AG04450 (cell line): ENCODE data around the gene TIMMDC1. TPM values are rescaled to one million over a fixed set of nuclear protein-coding genes. Genes with fewer than 3 reads are reported as not detected.

ENCODE experiments used
- CTCF ChIA-PET: fragments of 300-600, 350-600 bp; formaldehyde crosslinking; extraction: SDS; loops from one replicate; lab custom pipeline; 2022; ENCODE audit warnings: antibody characterized with exemption, inconsistent platforms; lab: Charles Lee
- POLR2A ChIA-PET: fragments of 350-600 bp; formaldehyde crosslinking; extraction: SDS; loops from one replicate; lab custom pipeline; 2021; ENCODE audit warnings: antibody characterized with exemption, inconsistent platforms; lab: Yijun Ruan, JAX
- DNase-seq: peaks from one replicate; pipeline ENCODE4 v3.0.0-alpha.2; 2011; ENCODE audit warnings: low read depth, low spot score
- H3K27ac ChIP-seq: one replicate; pipeline ENCODE4 v1.5.1; 2012; ENCODE audit warnings: low read depth, low read length, control low read depth
- H3K27me3 ChIP-seq: one replicate; pipeline ENCODE4 v1.6.0; 2012; ENCODE audit warnings: low read length; ENCODE audit not compliant: control insufficient read depth, insufficient read depth
- H3K4me3 ChIP-seq: 2 replicates; pipeline ENCODE4 v1.5.1; 2011; ENCODE audit warnings: mild to moderate bottlenecking, low read depth, low read length, control low read depth
- H3K9me3 ChIP-seq: 2 replicates; pipeline ENCODE4 v1.5.1; 2012; ENCODE audit warnings: low read length; ENCODE audit not compliant: control insufficient read depth, insufficient read depth
- polyA plus RNA-seq: library from polyadenylated mRNA; depleted of rRNA; stranded (reverse); fragments of >200 nt; gene quantifications from 2 replicates; pipeline ENCODE4 v1.2.3, GENCODE V29; 2011
- TF ChIP-seq, protein P1 (sequence below): IDR thresholded peaks from 2 replicates; pipeline ENCODE4 v1.5.1; 2011; ENCODE audit warnings: low read depth, low read length, control low read depth, inconsistent platforms

The TIMMDC1 gene
- polyA plus RNA-seq, 1 experiment, result 97.4 TPM

- ChIA-PET CTCF (interaction anchor here (0.5 to 1.6 kb wide), 2 partner anchors 151 to 270 kb away, joined by 3 to 5 read pairs; no protein-coding TSS in a partner anchor), POLR2A (interaction anchor here (1.0 to 1.2 kb wide), 2 partner anchors 32 to 146 kb away, joined by 3 to 8 read pairs; partner anchors contain the start of genes COX17 and TIMMDC1)
- no peak overlapping the region for H3K4me3 ChIP-seq
- no peaks in the 10 kb centered on the region for H3K27me3 ChIP-seq
- H3K9me3 ChIP-seq, result no peaks in the 10 kb centered on the region
- TF ChIP-seq, protein P1, sequence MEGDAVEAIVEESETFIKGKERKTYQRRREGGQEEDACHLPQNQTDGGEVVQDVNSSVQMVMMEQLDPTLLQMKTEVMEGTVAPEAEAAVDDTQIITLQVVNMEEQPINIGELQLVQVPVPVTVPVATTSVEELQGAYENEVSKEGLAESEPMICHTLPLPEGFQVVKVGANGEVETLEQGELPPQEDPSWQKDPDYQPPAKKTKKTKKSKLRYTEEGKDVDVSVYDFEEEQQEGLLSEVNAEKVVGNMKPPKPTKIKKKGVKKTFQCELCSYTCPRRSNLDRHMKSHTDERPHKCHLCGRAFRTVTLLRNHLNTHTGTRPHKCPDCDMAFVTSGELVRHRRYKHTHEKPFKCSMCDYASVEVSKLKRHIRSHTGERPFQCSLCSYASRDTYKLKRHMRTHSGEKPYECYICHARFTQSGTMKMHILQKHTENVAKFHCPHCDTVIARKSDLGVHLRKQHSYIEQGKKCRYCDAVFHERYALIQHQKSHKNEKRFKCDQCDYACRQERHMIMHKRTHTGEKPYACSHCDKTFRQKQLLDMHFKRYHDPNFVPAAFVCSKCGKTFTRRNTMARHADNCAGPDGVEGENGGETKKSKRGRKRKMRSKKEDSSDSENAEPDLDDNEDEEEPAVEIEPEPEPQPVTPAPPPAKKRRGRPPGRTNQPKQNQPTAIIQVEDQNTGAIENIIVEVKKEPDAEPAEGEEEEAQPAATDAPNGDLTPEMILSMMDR, result no peak
- DNase-seq, result no peak
- H3K27ac ChIP-seq, result no peak overlapping the region
Observed at GRCh38 chr3:119530456-119530855, 32.1 kb downstream of the TIMMDC1 start.

DNA sequence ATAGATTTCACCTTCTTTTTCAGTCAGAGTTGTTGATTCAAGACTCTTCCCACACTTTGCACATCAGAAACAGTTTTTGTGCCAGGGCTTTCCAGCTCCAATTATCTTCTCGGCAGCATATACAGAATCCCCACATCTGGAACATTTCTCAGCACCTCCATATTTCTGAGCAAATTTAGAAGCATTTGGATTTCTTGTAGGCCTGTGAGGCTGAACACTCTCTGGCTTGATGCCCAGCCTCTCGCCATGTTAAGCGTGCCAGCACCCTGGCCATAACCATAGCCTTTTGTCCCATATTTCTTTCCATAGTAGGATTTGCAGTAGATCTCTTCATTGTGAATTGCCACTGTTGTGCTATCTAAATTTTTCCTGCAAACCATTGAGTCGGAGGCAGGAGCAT is 32.8 kb downstream of the TIMMDC1 start:
- no peaks in the 10 kb centered on the region for H3K9me3 ChIP-seq
- no peak overlapping the region for H3K27ac ChIP-seq
- H3K4me3 ChIP-seq, result no peak overlapping the region
- TF ChIP-seq, protein P1, result no peak
- ChIA-PET CTCF (interaction anchor here (0.5 to 1.6 kb wide), 2 partner anchors 150 to 269 kb away, joined by 3 to 5 read pairs; no protein-coding TSS in a partner anchor), POLR2A (interaction anchor here (1.2 kb wide), 1 partner anchor 146 kb away, joined by 3 read pairs; the partner anchor contains the start of gene COX17)
- DNase-seq, result no peak
- H3K27me3 ChIP-seq, result no peaks in the 10 kb centered on the region

DNA sequence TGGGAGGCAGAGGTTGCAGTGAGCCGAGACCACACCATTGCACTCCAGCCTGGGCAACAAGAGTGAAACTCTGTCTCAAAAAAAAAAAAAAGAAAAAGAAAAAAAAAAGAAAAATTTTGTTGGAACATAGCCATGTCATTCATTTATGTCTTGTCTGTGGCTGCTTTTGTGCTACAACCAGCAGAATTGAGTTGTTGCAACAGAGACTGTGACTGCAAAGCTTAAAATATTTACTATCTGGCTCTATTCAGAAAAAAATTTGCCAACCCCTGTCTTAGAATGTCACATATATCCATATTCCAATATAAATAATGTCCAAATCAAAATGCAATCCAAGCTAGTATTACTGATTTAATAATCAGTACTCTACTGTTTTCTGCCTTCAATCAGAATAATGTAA is 35.9 kb downstream of the TIMMDC1 start:
- H3K27me3 ChIP-seq, result no peaks in the 10 kb centered on the region
- H3K9me3 ChIP-seq, result no peaks in the 10 kb centered on the region
- DNase-seq, result no peak
- H3K27ac ChIP-seq, result no peak overlapping the region
- no peak overlapping the region for H3K4me3 ChIP-seq
- TF ChIP-seq, protein P1, result no peak
- ChIA-PET POLR2A (no interaction called here), CTCF (interaction anchor here (0.7 to 1.5 kb wide), 3 partner anchors 10 to 147 kb away, joined by 3 to 4 read pairs (median 3); no protein-coding TSS in a partner anchor)

- TF ChIP-seq, protein P1, result no peak
- H3K4me3 ChIP-seq, result no peak overlapping the region
- H3K27me3 ChIP-seq, result peaks cover 2% of the 10 kb centered on the region
- POLR2A ChIA-PET, result no interaction called here
- CTCF ChIA-PET, result no interaction called here
- H3K27ac ChIP-seq, result no peak overlapping the region
- no peaks in the 10 kb centered on the region for H3K9me3 ChIP-seq
- DNase-seq, result no peak
Observed at GRCh38 chr3:119536757-119537156, 38.4 kb downstream of the TIMMDC1 start.

DNA sequence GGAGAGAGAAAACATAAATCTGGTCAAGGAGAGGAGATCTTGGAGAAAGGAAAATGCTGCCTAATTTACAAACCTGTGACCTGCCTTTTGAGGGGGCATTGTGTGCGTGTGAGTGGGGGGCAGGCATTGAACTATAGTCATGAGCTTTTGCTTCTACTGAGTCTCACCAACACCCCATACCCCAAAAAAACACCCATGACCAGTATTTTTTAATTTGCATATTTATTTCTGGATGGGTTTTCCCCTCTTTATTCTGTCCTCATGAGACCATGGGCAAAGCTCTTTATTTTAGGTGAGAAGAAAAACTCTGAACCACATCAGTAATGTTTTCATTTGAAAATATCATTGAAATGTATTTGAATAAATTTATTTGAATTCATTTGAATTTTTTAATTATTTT is 40.4 kb downstream of the TIMMDC1 start:
- H3K4me3 ChIP-seq, result no peak overlapping the region
- H3K27me3 ChIP-seq, result peaks cover 9% of the 10 kb centered on the region
- POLR2A ChIA-PET, result no interaction called here
- CTCF ChIA-PET, result interaction anchor here (0.6 kb wide), 1 partner anchor 191 kb away, joined by 5 read pairs; no protein-coding TSS in a partner anchor
- no peak overlapping the region for H3K27ac ChIP-seq
- no peaks in the 10 kb centered on the region for H3K9me3 ChIP-seq
- no peak for DNase-seq
- TF ChIP-seq, protein P1, result no peak
